AG04450 (cell line): ENCODE results near the gene PARP6. TPM values are rescaled to one million over a fixed set of nuclear protein-coding genes. Genes with fewer than 3 reads are reported as not detected.

Source experiments
- CTCF ChIA-PET: fragments of 300-600, 350-600 bp; formaldehyde crosslinking; extraction: SDS; loops from one replicate; lab custom pipeline; 2022; ENCODE audit warnings: antibody characterized with exemption, inconsistent platforms; lab: Charles Lee
- POLR2A ChIA-PET: fragments of 350-600 bp; formaldehyde crosslinking; extraction: SDS; loops from one replicate; lab custom pipeline; 2021; ENCODE audit warnings: antibody characterized with exemption, inconsistent platforms; lab: Yijun Ruan, JAX
- DNase-seq: peaks from one replicate; pipeline ENCODE4 v3.0.0-alpha.2; 2011; ENCODE audit warnings: low read depth, low spot score
- H3K27ac ChIP-seq: one replicate; pipeline ENCODE4 v1.5.1; 2012; ENCODE audit warnings: low read depth, low read length, control low read depth
- H3K27me3 ChIP-seq: one replicate; pipeline ENCODE4 v1.6.0; 2012; ENCODE audit warnings: low read length; ENCODE audit not compliant: control insufficient read depth, insufficient read depth
- H3K4me3 ChIP-seq: 2 replicates; pipeline ENCODE4 v1.5.1; 2011; ENCODE audit warnings: mild to moderate bottlenecking, low read depth, low read length, control low read depth
- H3K9me3 ChIP-seq: 2 replicates; pipeline ENCODE4 v1.5.1; 2012; ENCODE audit warnings: low read length; ENCODE audit not compliant: control insufficient read depth, insufficient read depth
- CTCF ChIP-seq: IDR thresholded peaks from 2 replicates; pipeline ENCODE4 v1.5.1; 2011; ENCODE audit warnings: low read depth, low read length, control low read depth, inconsistent platforms
- polyA plus RNA-seq: library from polyadenylated mRNA; depleted of rRNA; stranded (reverse); fragments of >200 nt; gene quantifications from 2 replicates; pipeline ENCODE4 v1.2.3, GENCODE V29; 2011

The PARP6 gene
- polyA plus RNA-seq, 1 experiment: 57.8 TPM

- H3K27me3 ChIP-seq: no peaks in the 10 kb centered on the region
- no peak for DNase-seq
- ChIA-PET POLR2A (interaction anchor here (0.5 to 2.6 kb wide), 5 partner anchors 11 to 365 kb away, joined by 3 to 19 read pairs (median 3); no protein-coding TSS in a partner anchor), CTCF (interaction anchor here (0.9 to 2.5 kb wide), 2 partner anchors 31 to 35 kb away, joined by 3 to 7 read pairs; partner anchors contain the start of gene GRAMD2A)
- no peak for TF ChIP-seq CTCF
- H3K4me3 ChIP-seq: peak overlapping the region; percentile 96
- H3K27ac ChIP-seq: peak overlapping the region; percentile 82
- H3K9me3 ChIP-seq: no peaks in the 10 kb centered on the region; the same call in 1 of the 2 replicates
Measured at GRCh38 chr15:72231833-72232478, 40.4 kb downstream of the PARP6 start.

GRCh38 chr15:72231066-72231832, 41.1 kb downstream of the PARP6 start, which contains the start of gene PKM:
Gene PKM (minus strand): TSS chr15:72231190. CDS start chr15:72219097, 12,093 bp downstream.
- no peak for TF ChIP-seq CTCF
- CTCF ChIA-PET: interaction anchor here (2.5 kb wide), 1 partner anchor 34 kb away, joined by 7 read pairs; the partner anchor contains the start of gene GRAMD2A
- H3K9me3 ChIP-seq: no peaks in the 10 kb centered on the region; the same call in 1 of the 2 replicates
- DNase-seq: peak; percentile 91
- H3K4me3 ChIP-seq: peak within 1 kb of the TSS; percentile 96
- POLR2A ChIA-PET: interaction anchor here (0.5 to 2.6 kb wide), 11 partner anchors 8 to 366 kb away, joined by 3 to 19 read pairs (median 7); partner anchors contain the start of gene GRAMD2A
- H3K27me3 ChIP-seq: no peaks in the 10 kb centered on the region
- peak within 1 kb of the TSS; percentile 93 for H3K27ac ChIP-seq

- Histone ChIP-seq H3K27me3 (no peaks in the 10 kb centered on the region), H3K27ac (peak overlapping the region; percentile 93), H3K9me3 (no peaks in the 10 kb centered on the region; the same call in 1 of the 2 replicates), H3K4me3 (peak overlapping the region; percentile 96)
- POLR2A ChIA-PET: interaction anchor here (0.6 to 2.6 kb wide), 13 partner anchors 8 to 121 kb away, joined by 3 to 19 read pairs (median 5); partner anchors contain the start of gene GRAMD2A
- peak; percentile 73 for DNase-seq
- CTCF ChIA-PET: interaction anchor here (0.6 to 2.5 kb wide), 2 partner anchors 33 to 58 kb away, joined by 6 to 7 read pairs; partner anchors contain the start of gene GRAMD2A
- TF ChIP-seq CTCF: no peak
Measured at GRCh38 chr15:72230197-72231065, 41.9 kb downstream of the PARP6 start.

- no peak for DNase-seq
- ChIA-PET POLR2A (interaction anchor here (0.6 to 2.6 kb wide), 10 partner anchors 8 to 122 kb away, joined by 3 to 19 read pairs (median 8); partner anchors contain the start of gene GRAMD2A), CTCF (interaction anchor here (0.6 to 2.5 kb wide), 2 partner anchors 32 to 57 kb away, joined by 6 to 7 read pairs; partner anchors contain the start of gene GRAMD2A)
- H3K27ac ChIP-seq: peak overlapping the region; percentile 93
- no peaks in the 10 kb centered on the region; the same call in 1 of the 2 replicates for H3K9me3 ChIP-seq
- H3K4me3 ChIP-seq: peak overlapping the region; percentile 96
- TF ChIP-seq CTCF: no peak
- no peaks in the 10 kb centered on the region for H3K27me3 ChIP-seq
Measured at GRCh38 chr15:72229947-72230196, 42.5 kb downstream of the PARP6 start.
